H9 (cell line): Measurements from ENCODE around the gene DCLK2. TPM values are rescaled to one million over a fixed set of nuclear protein-coding genes. Genes with fewer than 3 reads are reported as not detected.

Experiments used
- DNase-seq: peaks from one replicate; pipeline ENCODE4 v3.0.0-alpha.2; 2017
- H2AFZ ChIP-seq: one replicate; pipeline ENCODE4 v1.6.1; 2013; ENCODE audit warnings: mild to moderate bottlenecking, low read length, control low read depth, moderate library complexity
- H2AK5ac ChIP-seq: 2 replicates; pipeline ENCODE4 v1.6.1; 2013; ENCODE audit warnings: low read length, control low read depth, mixed read lengths; ENCODE audit not compliant: insufficient read length
- H2BK120ac ChIP-seq: one replicate; pipeline ENCODE4 v1.6.1; 2013; ENCODE audit warnings: low read depth, mild to moderate bottlenecking, low read length, control low read depth, inconsistent platforms; ENCODE audit not compliant: poor library complexity, severe bottlenecking
- H2BK12ac ChIP-seq: 2 replicates; pipeline ENCODE4 v1.6.1; 2013; ENCODE audit warnings: low read length, control low read depth, mixed read lengths, low read depth; ENCODE audit not compliant: insufficient read length
- H2BK15ac ChIP-seq: 2 replicates; pipeline ENCODE4 v1.6.1; 2013; ENCODE audit warnings: low read depth, low read length, control low read depth
- H2BK20ac ChIP-seq: one replicate; pipeline ENCODE4 v1.6.1; 2013; ENCODE audit warnings: low read depth, mild to moderate bottlenecking, low read length, control low read depth, inconsistent platforms; ENCODE audit not compliant: poor library complexity, severe bottlenecking
- H2BK5ac ChIP-seq: 2 replicates; pipeline ENCODE4 v1.6.1; 2013; ENCODE audit warnings: low read length, control low read depth, mixed read lengths; ENCODE audit not compliant: insufficient read length
- H3K14ac ChIP-seq: 2 replicates; pipeline ENCODE4 v1.6.1; 2013; ENCODE audit warnings: low read length, control low read depth; ENCODE audit not compliant: insufficient read depth
- H3K18ac ChIP-seq: 2 replicates; pipeline ENCODE4 v1.6.1; 2013; ENCODE audit warnings: low read depth, mild to moderate bottlenecking, mixed read lengths, low read length, control low read depth; ENCODE audit not compliant: insufficient read length
- H3K23ac ChIP-seq: 2 replicates; pipeline ENCODE4 v1.6.1; 2013; ENCODE audit warnings: low read length, control low read depth, mixed read lengths, low read depth; ENCODE audit not compliant: insufficient read length
- H3K23me2 ChIP-seq: 2 replicates; pipeline ENCODE4 v1.6.1; 2013; ENCODE audit warnings: low read depth, mild to moderate bottlenecking, mixed read lengths, low read length, control low read depth; ENCODE audit not compliant: insufficient read length, poor library complexity, severe bottlenecking
- H3K27ac ChIP-seq: 2 replicates; pipeline ENCODE4 v1.5.1; 2013; ENCODE audit warnings: low read length, control low read depth, mixed read lengths, low read depth; ENCODE audit not compliant: insufficient read length
- H3K27me3 ChIP-seq: 2 replicates; pipeline ENCODE4 v1.6.1; 2013; ENCODE audit warnings: low read length, control low read depth, inconsistent platforms; ENCODE audit not compliant: insufficient read depth
- H3K4ac ChIP-seq: 2 replicates; pipeline ENCODE4 v1.6.1; 2013; ENCODE audit warnings: low read depth, mild to moderate bottlenecking, control low read depth, inconsistent platforms, low read length, moderate library complexity
- H3K4me1 ChIP-seq: 2 replicates; pipeline ENCODE4 v1.6.1; 2013; ENCODE audit warnings: low read length, control low read depth, inconsistent platforms; ENCODE audit not compliant: insufficient read depth
- H3K4me2 ChIP-seq: 2 replicates; pipeline ENCODE4 v1.6.1; 2013; ENCODE audit warnings: low read length, control low read depth, mixed read lengths; ENCODE audit not compliant: insufficient read length, insufficient read depth
- H3K56ac ChIP-seq: 2 replicates; pipeline ENCODE4 v1.6.1; 2013; ENCODE audit warnings: low read depth, mild to moderate bottlenecking, mixed read lengths, low read length, control low read depth; ENCODE audit not compliant: insufficient read length
- H3K79me1 ChIP-seq: 2 replicates; pipeline ENCODE4 v1.6.1; 2013; ENCODE audit warnings: low read depth, mild to moderate bottlenecking, moderate library complexity, low read length, control low read depth, inconsistent platforms; ENCODE audit not compliant: insufficient read depth, poor library complexity, severe bottlenecking
- H3K79me2 ChIP-seq: 2 replicates; pipeline ENCODE4 v1.6.1; 2013; ENCODE audit warnings: low read length, control low read depth, inconsistent platforms; ENCODE audit not compliant: insufficient read depth
- H3K9ac ChIP-seq: 2 replicates; pipeline ENCODE4 v1.6.1; 2013; ENCODE audit warnings: low read length, control low read depth, mixed read lengths; ENCODE audit not compliant: insufficient read length; ENCODE audit errors: extremely low read depth
- H3K9me3 ChIP-seq: one replicate; pipeline ENCODE4 v1.6.1; 2013; ENCODE audit warnings: low read depth, low read length, inconsistent platforms; ENCODE audit not compliant: control insufficient read depth
- H3T11ph ChIP-seq: one replicate; pipeline ENCODE4 v1.6.1; 2013; ENCODE audit warnings: mild to moderate bottlenecking, low read length, control low read depth, inconsistent platforms
- H4K20me1 ChIP-seq: one replicate; pipeline ENCODE4 v1.6.1; 2013; ENCODE audit not compliant: control insufficient read depth, insufficient read length, insufficient read depth
- H4K5ac ChIP-seq: 2 replicates; pipeline ENCODE4 v1.6.1; 2013; ENCODE audit warnings: low read depth, mild to moderate bottlenecking, mixed read lengths, low read length, control low read depth; ENCODE audit not compliant: insufficient read length
- H4K8ac ChIP-seq: replicated peaks from 2 replicates; pipeline ENCODE4 v1.6.1; 2013; ENCODE audit warnings: low read length, control low read depth, mixed read lengths, low read depth; ENCODE audit not compliant: insufficient read length
- H4K91ac ChIP-seq: 2 replicates; pipeline ENCODE4 v1.6.1; 2013; ENCODE audit warnings: low read depth, mild to moderate bottlenecking, moderate library complexity, mixed read lengths, low read length, control low read depth; ENCODE audit not compliant: insufficient read length
- H3K27ac Mint-ChIP-seq, 3 experiments: 2 replicates in 2 of 3; 3 replicates in 1 of 3; pipeline ENCODE4 v1.8.0; 2020 to 2021; ENCODE audit warnings: mixed read lengths in 3 of 3, mild to moderate bottlenecking in 1 of 3, moderate library complexity in 1 of 3
- H3K27me3 Mint-ChIP-seq: 2 replicates; pipeline ENCODE4 v1.8.0; 2021; ENCODE audit warnings: low read depth, mild to moderate bottlenecking, moderate library complexity, mixed read lengths
- H3K36me3 Mint-ChIP-seq, 3 experiments: 2 replicates in 2 of 3; 3 replicates in 1 of 3; pipeline ENCODE4 v1.8.0; 2020 to 2021; ENCODE audit warnings: low read depth in 3 of 3, mixed read lengths in 3 of 3; ENCODE audit not compliant: insufficient read depth in 1 of 3
- H3K4me1 Mint-ChIP-seq, 2 experiments: 2 replicates each; pipeline ENCODE4 v1.8.0; 2020; ENCODE audit warnings: mixed read lengths in 2 of 2
- H3K4me3 Mint-ChIP-seq, 2 experiments: 2 replicates in 1 of 2; 3 replicates in 1 of 2; pipeline ENCODE4 v1.8.0; 2020 to 2021; ENCODE audit warnings: mild to moderate bottlenecking in 2 of 2, mixed read lengths in 2 of 2, moderate library complexity in 1 of 2
- H3K9me3 Mint-ChIP-seq, 2 experiments: 2 replicates in 1 of 2; 3 replicates in 1 of 2; pipeline ENCODE4 v1.8.0; 2020; ENCODE audit warnings: mild to moderate bottlenecking in 2 of 2, mixed read lengths in 2 of 2, moderate library complexity in 1 of 2
- CTCF ChIP-seq: fragments of 200-600 bp; sonication (generic); conservative IDR thresholded peaks from 3 replicates; pipeline ENCODE4 v1.8.0; 2021; ENCODE audit warnings: antibody characterized with exemption, mild to moderate bottlenecking
- WGBS: extraction: QIAGEN DNeasy Blood & Tissue Kit; methylation state at CpG from one replicate; pipeline ENCODE4 v1.1.7; 2013; ENCODE audit warnings: missing lambda C conversion rate, low lambda C conversion rate, mixed read lengths; ENCODE audit not compliant: insufficient read length; ENCODE audit errors: extremely low coverage; 5-methylcytosine and 5-hydroxymethylcytosine counted together
- total RNA-seq: library from RNA; stranded (reverse); gene quantifications from 2 replicates; pipeline ENCODE4 v1.2.1, GENCODE V29; 2021

Gene DCLK2
- total RNA-seq, 1 experiment from 2014 or later = 0.33 TPM

- no peak overlapping the region for H3T11ph ChIP-seq
- no peak overlapping the region for H3K18ac ChIP-seq
- no peak overlapping the region for H2BK15ac ChIP-seq
- no peak overlapping the region for H4K8ac ChIP-seq
- Mint-ChIP-seq H3K4me1 (no peaks in the 10 kb centered on the region), H3K4me3 (no peak overlapping the region), H3K9me3 (no peaks in the 10 kb centered on the region), H3K27ac (no peak overlapping the region), H3K36me3 (no peaks in the 10 kb centered on the region), H3K27me3 (no peaks in the 10 kb centered on the region)
- no peak overlapping the region for H2BK120ac ChIP-seq
- WGBS = no CpG with 5 or more reads among the region's 4 CpGs
- no peak overlapping the region for H3K14ac ChIP-seq
- H2AFZ ChIP-seq = no peak overlapping the region
- H4K91ac ChIP-seq = no peak overlapping the region
- H3K9me3 ChIP-seq = no peaks in the 10 kb centered on the region
- no peak for DNase-seq
- no peak overlapping the region for H3K4ac ChIP-seq
- H3K23ac ChIP-seq = no peak overlapping the region
- TF ChIP-seq CTCF = no peak
- no peak overlapping the region for H3K4me2 ChIP-seq
- H4K5ac ChIP-seq = no peak overlapping the region
- no peaks in the 10 kb centered on the region for H3K4me1 ChIP-seq
- no peak overlapping the region for H2BK5ac ChIP-seq
- no peak overlapping the region for H3K56ac ChIP-seq
- no peaks in the 10 kb centered on the region for H3K79me2 ChIP-seq
- H3K27ac ChIP-seq = no peak overlapping the region
- no peaks in the 10 kb centered on the region for H4K20me1 ChIP-seq
- H2BK12ac ChIP-seq = no peak overlapping the region
- no peak overlapping the region for H2BK20ac ChIP-seq
- H3K79me1 ChIP-seq = no peaks in the 10 kb centered on the region
- no peaks in the 10 kb centered on the region for H3K27me3 ChIP-seq
- H2AK5ac ChIP-seq = no peak overlapping the region
- H3K9ac ChIP-seq = no peak overlapping the region
- H3K23me2 ChIP-seq = no peaks in the 10 kb centered on the region
These were observed 49.5 kb downstream of the DCLK2 start for GRCh38 chr4:150127757-150128156.
